K562 (cell line): Measurements from ENCODE around the gene EFNA2. TPM values are rescaled to one million over a fixed set of nuclear protein-coding genes. Genes with fewer than 3 reads are reported as not detected.

Source experiments
- ARID3A ChIP-seq: IDR thresholded peaks from 2 replicates; pipeline ENCODE4 v1.6.1; 2012; ENCODE audit warnings: low read depth, low read length, improper control_type of control experiment, borderline replicate concordance
- BRD4 ChIP-seq: fragments of 200-600 bp; sonication (generic); IDR thresholded peaks from 2 replicates; pipeline ENCODE4 v1.6.1; 2017; ENCODE audit warnings: inconsistent platforms
- CAMTA2 ChIP-seq: fragments of 250-450 bp; sonication (Bioruptor Pico); conservative IDR thresholded peaks from 2 replicates; pipeline ENCODE4 v1.5.1; 2022
- CBX2 ChIP-seq: fragments of 200-600 bp; sonication (generic); IDR thresholded peaks from one replicate; pipeline ENCODE4 v1.6.1; 2012; ENCODE audit warnings: mild to moderate bottlenecking, low read length, inconsistent platforms; ENCODE audit not compliant: insufficient read depth, poor library complexity, severe bottlenecking
- CCAR2 ChIP-seq: fragments of 200-400 bp; formaldehyde crosslinking; IDR thresholded peaks from 2 replicates; pipeline ENCODE4 v1.6.1; 2017; ENCODE audit warnings: mild to moderate bottlenecking, low read depth, low read length
- EGR1 ChIP-seq: fragments of 450-650 bp; conservative IDR thresholded peaks from 2 replicates; pipeline ENCODE4 v1.6.1; 2017; ENCODE audit warnings: mild to moderate bottlenecking
- FOXM1 ChIP-seq, 2 experiments: fragments of 450-650 bp in 1 of 2; sonication (generic) in 1 of 2; formaldehyde crosslinking in 1 of 2; IDR thresholded peaks; 2 replicates each; pipeline versions ENCODE4 v1.6.1 to v1.9.0; 2017 to 2022; ENCODE audit warnings: low read depth in 2 of 2, mild to moderate bottlenecking in 2 of 2, missing genetic modification reagents in 1 of 2, moderate library complexity in 1 of 2
- GATAD2B ChIP-seq: fragments of 450-650 bp; IDR thresholded peaks from 2 replicates; pipeline ENCODE4 v1.6.1; 2017; ENCODE audit warnings: mild to moderate bottlenecking, borderline replicate concordance
- GTF2E2 ChIP-seq: fragments of 200-800 bp; sonication (Bioruptor generic); IDR thresholded peaks from 2 replicates; pipeline ENCODE4 v1.6.1; 2016; ENCODE audit warnings: missing genetic modification characterization, missing compliant biosample characterization
- ID3 ChIP-seq, 2 experiments: fragments of 250-450 bp in 1 of 2; fragments of 450-650 bp in 1 of 2; sonication (Bioruptor Pico) in 1 of 2; IDR thresholded peaks; 2 replicates each; pipeline versions ENCODE4 v1.6.1 to v1.8.0; 2016 to 2021; ENCODE audit warnings: mild to moderate bottlenecking in 2 of 2, moderate library complexity in 2 of 2, missing compliant biosample characterization in 1 of 2, missing genetic modification characterization in 1 of 2
- KDM4B ChIP-seq, 2 experiments: fragments of 450-650 bp in 1 of 2; sonication (generic) in 1 of 2; IDR thresholded peaks; 2 replicates each; pipeline ENCODE4 v1.6.1; 2016 to 2017; ENCODE audit warnings: borderline replicate concordance in 2 of 2, antibody characterized with exemption in 1 of 2, low read depth in 1 of 2, mild to moderate bottlenecking in 1 of 2
- KDM5B ChIP-seq: fragments of 200-600 bp; sonication (generic); IDR thresholded peaks from 2 replicates; pipeline ENCODE4 v1.6.1; 2012; ENCODE audit warnings: low read depth, mild to moderate bottlenecking, moderate library complexity, low read length, control low read depth, inconsistent platforms; ENCODE audit not compliant: insufficient replicate concordance
- MED1 ChIP-seq: sonication (generic); formaldehyde crosslinking; IDR thresholded peaks from 2 replicates; pipeline ENCODE4 v1.8.1; 2023; ENCODE audit warnings: missing genetic modification reagents, borderline replicate concordance
- NUFIP1 ChIP-seq: fragments of 450-650 bp; IDR thresholded peaks from 2 replicates; pipeline ENCODE4 v1.6.1; 2018; ENCODE audit not compliant: partially characterized antibody
- PRPF4 ChIP-seq: fragments of 200-400 bp; formaldehyde crosslinking; IDR thresholded peaks from one replicate; pipeline ENCODE4 v1.6.1; 2017; ENCODE audit warnings: low read length, low read depth, mild to moderate bottlenecking; ENCODE audit not compliant: insufficient read depth, poor library complexity, severe bottlenecking
- PURB ChIP-seq: sonication (generic); formaldehyde crosslinking; IDR thresholded peaks from 2 replicates; pipeline ENCODE4 v1.9.0; 2021; ENCODE audit warnings: low read depth, mild to moderate bottlenecking, missing genetic modification reagents
- RBM14 ChIP-seq: fragments of 200-400 bp; formaldehyde crosslinking; IDR thresholded peaks from 2 replicates; pipeline ENCODE4 v1.6.1; 2018; ENCODE audit warnings: low read depth, mild to moderate bottlenecking, low read length, moderate library complexity, borderline replicate concordance; ENCODE audit not compliant: insufficient read depth
- SAFB2 ChIP-seq: fragments of 200-400 bp; formaldehyde crosslinking; IDR thresholded peaks from 2 replicates; pipeline ENCODE4 v1.6.1; 2018; ENCODE audit warnings: borderline replicate concordance, low read length, low read depth, moderate library complexity; ENCODE audit not compliant: severe bottlenecking
- SAP30 ChIP-seq: fragments of 200-600 bp; sonication (generic); IDR thresholded peaks from 2 replicates; pipeline ENCODE4 v1.6.1; 2012; ENCODE audit warnings: borderline replicate concordance, low read depth, mild to moderate bottlenecking, moderate library complexity, low read length, control low read depth, inconsistent platforms; ENCODE audit not compliant: insufficient read depth, poor library complexity, severe bottlenecking
- ZC3H11A ChIP-seq: IDR thresholded peaks from 2 replicates; pipeline ENCODE4 v1.6.1; 2012; ENCODE audit warnings: low read depth, low read length, improper control_type of control experiment
- ZNF24 ChIP-seq: fragments of 450-650 bp; IDR thresholded peaks from 2 replicates; pipeline ENCODE4 v1.6.1; 2016
- polyA plus RNA-seq, 8 experiments: library from polyadenylated mRNA; depleted of rRNA in 4 of 8; stranded (reverse) in 5 of 8; unstranded in 3 of 8; fragments of >200 nt; fragmentation: Nextera tagmentation in 2 of 8; fragmentation: Illumina TruSeq in 1 of 8; extraction: Ambion mirVana in 2 of 8; extraction: Trizol in 1 of 8; gene quantifications; 2 replicates each; pipeline versions ENCODE4 v1.2.1 to v1.2.3, GENCODE V29; 2011 to 2014; ENCODE audit warnings: inconsistent platforms in 1 of 8, missing spikeins in 1 of 8
- total RNA-seq, 7 experiments: library from RNA; depleted of rRNA in 6 of 7; stranded (reverse); fragments of >200 nt in 6 of 7; fragmentation: Illumina TruSeq in 2 of 7; extraction: Trizol in 2 of 7; gene quantifications; 2 replicates each; pipeline versions ENCODE4 v1.2.1 to v1.2.3, GENCODE V29; 2011 to 2021; ENCODE audit warnings: low replicate concordance in 1 of 7
- TF ChIP-seq, protein P1 (sequence below): fragments of 250-450 bp; sonication (Bioruptor Pico); IDR thresholded peaks from 2 replicates; pipeline ENCODE4 v1.8.0; 2022; ENCODE audit warnings: moderate library complexity, mild to moderate bottlenecking, inconsistent platforms

EFNA2 gene
- total and polyA plus RNA-seq, 9 of the 15 experiments (the other 6 are each of a cell fraction or from before 2014, with no cell fraction given) = 0.11 to 0.44 (median 0.15) TPM; not detected in 6

GRCh38 chr19:1275260-1275975 lies 10.3 kb upstream of the EFNA2 start, which contains the start of gene FAM174C (continued):
- TF ChIP-seq PRPF4 = peak; percentile 83
- no peak for TF ChIP-seq FOXM1 (IDR thresholded peaks at IDR 0.05; ENCODE audit: low read depth)
- peak; percentile 34; the same call in 1 of the 2 replicates for TF ChIP-seq FOXM1 (CRISPR knock-in tag; IDR thresholded peaks at IDR 0.05; ENCODE audit: low read depth)
- TF ChIP-seq BRD4 = no peak
- TF ChIP-seq, protein P1, sequence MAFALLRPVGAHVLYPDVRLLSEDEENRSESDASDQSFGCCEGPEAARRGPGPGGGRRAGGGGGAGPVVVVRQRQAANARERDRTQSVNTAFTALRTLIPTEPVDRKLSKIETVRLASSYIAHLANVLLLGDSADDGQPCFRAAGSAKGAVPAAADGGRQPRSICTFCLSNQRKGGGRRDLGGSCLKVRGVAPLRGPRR = no peak
- no peak for TF ChIP-seq ZC3H11A
- TF ChIP-seq GTF2E2 (tag) = no peak; the same call in 1 of the 2 replicates
- TF ChIP-seq MED1 (CRISPR knock-in tag) = no peak; the same call in 1 of the 2 replicates
- TF ChIP-seq SAP30 = peak; percentile 97
- peak; percentile 89 for TF ChIP-seq KDM5B
- no peak for TF ChIP-seq CBX2
- no peak for TF ChIP-seq SAFB2
- 0 out of 2 replicates have a peak, but pooled peaks have one; percentile 80 for TF ChIP-seq CAMTA2 (CRISPR knock-in tag)
- no peak for TF ChIP-seq PURB (CRISPR knock-in tag)
- TF ChIP-seq CCAR2 = no peak
- TF ChIP-seq ZNF24 = peak; percentile 48; the same call in 1 of the 2 replicates
- TF ChIP-seq ID3 (CRISPR knock-in tag; IDR thresholded peaks at IDR 0.05) = no peak
- peak; percentile 2; the same call in 1 of the 2 replicates for TF ChIP-seq ID3 (tag; IDR thresholded peaks at IDR 0.05)
- no peak for TF ChIP-seq NUFIP1
- no peak for TF ChIP-seq ARID3A
- TF ChIP-seq KDM4B (IDR thresholded peaks at IDR 0.05; ENCODE audit: borderline replicate concordance in 2 of 2, low read depth in 1 of 2) = no peak; a peak in 1 of 4 replicates
- no peak for TF ChIP-seq EGR1
- TF ChIP-seq GATAD2B = peak; percentile 95
- TF ChIP-seq RBM14 = no peak
